A549 (cell line): Measurements from ENCODE around the gene CA10. TPM values are rescaled to one million over a fixed set of nuclear protein-coding genes. Genes with fewer than 3 reads are reported as not detected.

ENCODE experiments used
- ATAC-seq, 2 experiments: fragments of 200-7000 bp in 1 of 2; fragments of >200 bp in 1 of 2; cut with Nextera tagmentation in 1 of 2; cut with Tn5 transposase in 1 of 2; 3 replicates each; pipeline versions ENCODE4 v1.8.0 to v1.9.1; 2018 to 2020; ENCODE audit warnings: mild to moderate bottlenecking in 1 of 2, moderate library complexity in 1 of 2
- CTCF ChIA-PET: fragments of 300-600 bp; sonication (Branson Sonifier 250); formaldehyde crosslinking; extraction: SDS; loops from one replicate; lab custom pipeline; 2021; ENCODE audit warnings: antibody characterized with exemption, inconsistent platforms; lab: Yijun Ruan, JAX
- POLR2A ChIA-PET: fragments of 350-600 bp; formaldehyde crosslinking; extraction: SDS; loops from one replicate; lab custom pipeline; 2021; ENCODE audit warnings: antibody characterized with exemption, inconsistent platforms; lab: Yijun Ruan, JAX
- DNase-seq, 2 experiments: peaks; one replicate each; pipeline versions ENCODE4 v3.0.0 to v3.0.0-alpha.2; 2011 to 2016; ENCODE audit warnings: low read depth in 1 of 2, low spot score in 1 of 2
- FAIRE-seq: peaks from 2 replicates; lab custom pipeline; 2011; peaks lifted over from hg19 to GRCh38; lab: Jason Lieb, UNC
- H3K27ac ChIP-seq, 2 experiments: fragments of >200 bp; sonication (Bioruptor Twin); formaldehyde crosslinking; 3 replicates each; pipeline ENCODE4 v1.5.1; 2016 to 2017
- H3K4me1 ChIP-seq: fragments of >200 bp; sonication (Bioruptor Twin); formaldehyde crosslinking; 3 replicates; pipeline ENCODE4 v1.6.1; 2016
- H3K4me2 ChIP-seq: fragments of >200 bp; sonication (Bioruptor Twin); formaldehyde crosslinking; 3 replicates; pipeline ENCODE4 v1.6.1; 2016
- H3K4me3 ChIP-seq: fragments of >200 bp; sonication (Bioruptor Twin); formaldehyde crosslinking; 3 replicates; pipeline ENCODE4 v1.5.1; 2016
- H3K9me3 ChIP-seq: fragments of >200 bp; sonication (Bioruptor Twin); formaldehyde crosslinking; 3 replicates; pipeline ENCODE4 v1.6.1; 2016
- BHLHE40 ChIP-seq: IDR thresholded peaks from 2 replicates; pipeline ENCODE4 v1.6.1; 2012; ENCODE audit warnings: low read depth, low read length, inconsistent platforms
- CHD2 ChIP-seq: fragments of 150-350 bp; IDR thresholded peaks from 2 replicates; pipeline ENCODE4 v1.6.1; 2014; ENCODE audit warnings: low read length; ENCODE audit not compliant: partially characterized antibody
- CHD4 ChIP-seq: fragments of 200-600 bp; sonication (generic); IDR thresholded peaks from 2 replicates; pipeline ENCODE4 v1.6.1; 2016; ENCODE audit warnings: antibody characterized with exemption, mild to moderate bottlenecking, borderline replicate concordance
- EHF ChIP-seq: fragments of 250-450 bp; sonication (Bioruptor Pico); IDR thresholded peaks from 2 replicates; pipeline ENCODE4 v1.5.0; 2020; ENCODE audit warnings: mild to moderate bottlenecking
- EHMT2 ChIP-seq: fragments of 200-600 bp; sonication (generic); IDR thresholded peaks from 2 replicates; pipeline ENCODE4 v1.6.1; 2016; ENCODE audit warnings: antibody characterized with exemption, low read depth, mild to moderate bottlenecking, moderate library complexity
- ELK1 ChIP-seq: fragments of 150-350 bp; IDR thresholded peaks from 2 replicates; pipeline ENCODE4 v1.6.1; 2014; ENCODE audit warnings: low read depth, mild to moderate bottlenecking, low read length
- HDAC2 ChIP-seq: fragments of 200-600 bp; sonication (generic); IDR thresholded peaks from 2 replicates; pipeline ENCODE4 v1.6.1; 2016
- HEYL ChIP-seq: fragments of 250-450 bp; sonication (Bioruptor Pico); IDR thresholded peaks from 2 replicates; pipeline ENCODE4 v1.8.0; 2021; ENCODE audit warnings: mild to moderate bottlenecking, moderate library complexity
- HMGXB4 ChIP-seq: fragments of 250-450 bp; sonication (Bioruptor Pico); IDR thresholded peaks from 2 replicates; pipeline ENCODE4 v1.5.0; 2021; ENCODE audit warnings: mild to moderate bottlenecking, moderate library complexity, borderline replicate concordance
- HOXA7 ChIP-seq: fragments of 250-450 bp; sonication (Bioruptor Pico); IDR thresholded peaks from 2 replicates; pipeline ENCODE4 v1.5.0; 2020; ENCODE audit warnings: mild to moderate bottlenecking, moderate library complexity
- HOXB13 ChIP-seq: fragments of 250-450 bp; sonication (Bioruptor Pico); IDR thresholded peaks from 2 replicates; pipeline ENCODE4 v1.5.0; 2020; ENCODE audit warnings: low read depth, mild to moderate bottlenecking, moderate library complexity
- JUN ChIP-seq, 2 experiments: fragments of >200 bp; sonication (Bioruptor Twin); formaldehyde crosslinking; IDR thresholded peaks; 2 replicates in 1 of 2; 3 replicates in 1 of 2; pipeline ENCODE4 v1.6.1; 2016 to 2017
- JUNB ChIP-seq: fragments of >200 bp; sonication (Bioruptor Twin); formaldehyde crosslinking; IDR thresholded peaks from 2 replicates; pipeline ENCODE4 v1.6.1; 2016
- MAFK ChIP-seq: fragments of 450-650 bp; IDR thresholded peaks from 2 replicates; pipeline ENCODE4 v1.6.1; 2014; ENCODE audit not compliant: partially characterized antibody
- MAZ ChIP-seq: fragments of 150-350 bp; IDR thresholded peaks from 2 replicates; pipeline ENCODE4 v1.6.1; 2014; ENCODE audit warnings: antibody characterized with exemption, low read depth, low read length, borderline replicate concordance
- NFE2L2 ChIP-seq: fragments of 150-350 bp; conservative IDR thresholded peaks from 2 replicates; pipeline ENCODE4 v1.6.1; 2014; ENCODE audit warnings: low read length
- PBX3 ChIP-seq: IDR thresholded peaks from 2 replicates; pipeline ENCODE4 v1.6.1; 2012
- RARB ChIP-seq: fragments of 250-450 bp; sonication (Bioruptor Pico); IDR thresholded peaks from 2 replicates; pipeline ENCODE4 v1.8.0; 2021; ENCODE audit warnings: mild to moderate bottlenecking, moderate library complexity
- REST ChIP-seq: fragments of 200-600 bp; sonication (generic); IDR thresholded peaks from 2 replicates; pipeline ENCODE4 v1.6.1; 2016; ENCODE audit warnings: antibody characterized with exemption, mild to moderate bottlenecking, moderate library complexity
- ZNF302 ChIP-seq: fragments of 250-450 bp; sonication (Bioruptor Pico); IDR thresholded peaks from 2 replicates; pipeline ENCODE4 v1.9.0; 2021; ENCODE audit warnings: inconsistent platforms, mild to moderate bottlenecking, moderate library complexity
- WGBS: methylation state at CpG from one replicate; pipeline ENCODE4 v1.1.6; 2017; ENCODE audit errors: missing lambda C conversion rate; 5-methylcytosine and 5-hydroxymethylcytosine counted together
- polyA plus RNA-seq, 4 experiments: library from polyadenylated mRNA; depleted of rRNA in 3 of 4; stranded (reverse); fragments of >200 nt; fragmentation: RNase III in 1 of 4; extraction: RNeasy Plus Mini Kit Qiagen cat#74134 plus additional on column Dnase treatment in 1 of 4; gene quantifications; 2 replicates in 3 of 4; 3 replicates in 1 of 4; pipeline ENCODE4 v1.2.3, GENCODE V29; 2011 to 2017
- TF ChIP-seq, protein P1 (sequence below): fragments of >200 bp; sonication (Bioruptor Twin); formaldehyde crosslinking; IDR thresholded peaks from 2 replicates; pipeline ENCODE4 v1.6.1; 2016
- TF ChIP-seq, protein P2 (sequence below): fragments of >200 bp; sonication (Bioruptor Twin); formaldehyde crosslinking; IDR thresholded peaks from 3 replicates; pipeline ENCODE4 v1.5.1; 2016

CA10 gene
- polyA plus RNA-seq, 2 of the 4 experiments (the other 2 are of a cell fraction), result not detected

- no peaks in the 10 kb centered on the region for H3K4me1 ChIP-seq
- 1% methylated on average over 2 of the region's 2 CpGs for WGBS
- H3K4me2 ChIP-seq, result no peak overlapping the region
- H3K9me3 ChIP-seq, result no peaks in the 10 kb centered on the region
- ATAC-seq (no peak), DNase-seq (no peak), FAIRE-seq (no peak)
- no peak overlapping the region for H3K4me3 ChIP-seq
- ChIA-PET POLR2A (no interaction called here), CTCF (no interaction called here)
- TF ChIP-seq JUN (IDR thresholded peaks at IDR 0.05), result no peak
- TF ChIP-seq REST, result no peak
- no peak for TF ChIP-seq HMGXB4 (CRISPR knock-in tag)
- TF ChIP-seq MAZ, result no peak
- no peak for TF ChIP-seq MAFK
- no peak for TF ChIP-seq RARB (CRISPR knock-in tag)
- no peak for TF ChIP-seq CHD4
- no peak for TF ChIP-seq HOXA7 (CRISPR knock-in tag)
- TF ChIP-seq HDAC2, result no peak
- no peak for TF ChIP-seq ZNF302 (CRISPR knock-in tag)
- H3K27ac ChIP-seq, result no peak overlapping the region
These were observed 29.8 kb downstream of the CA10 start for GRCh38 chr17:52128721-52129120.

DNA sequence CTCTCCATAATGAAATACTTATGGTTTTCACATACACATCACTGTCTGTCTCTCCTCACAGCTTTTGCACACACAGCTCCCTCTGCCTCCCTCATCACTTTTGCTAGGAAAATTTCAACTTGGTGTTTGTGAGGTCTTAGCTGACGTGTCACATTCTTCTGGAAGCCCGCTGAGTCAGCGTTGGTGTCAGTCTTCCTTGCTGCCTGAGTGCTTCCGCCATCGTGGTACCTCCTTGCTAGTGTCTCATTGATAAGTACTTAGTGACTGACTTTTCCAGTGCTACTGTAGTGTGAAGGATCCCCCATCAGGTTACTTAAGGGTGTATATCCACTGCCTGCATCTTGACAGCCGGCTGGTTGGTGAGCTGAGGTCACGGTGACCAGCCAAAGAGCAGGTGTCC lies 33.5 kb downstream of the CA10 start:
- Histone ChIP-seq H3K4me2 (no peak overlapping the region), H3K27ac (no peak overlapping the region), H3K4me3 (no peak overlapping the region), H3K9me3 (no peaks in the 10 kb centered on the region), H3K4me1 (no peaks in the 10 kb centered on the region)
- DNase-seq (no peak), ATAC-seq (no peak), FAIRE-seq (no peak)
- POLR2A ChIA-PET, result no interaction called here
- CTCF ChIA-PET, result interaction anchor here (1.3 to 3.1 kb wide), 2 partner anchors 8 to 18 kb away, joined by 5 to 10 read pairs; no protein-coding TSS in a partner anchor
- TF ChIP-seq JUNB (no peak), NFE2L2 (no peak), HDAC2 (no peak), ELK1 (no peak), HEYL (no peak), EHF (CRISPR knock-in tag) (no peak), PBX3 (no peak), BHLHE40 (no peak), EHMT2 (no peak), CHD2 (no peak), HOXB13 (CRISPR knock-in tag) (no peak)
- TF ChIP-seq, protein P1, sequence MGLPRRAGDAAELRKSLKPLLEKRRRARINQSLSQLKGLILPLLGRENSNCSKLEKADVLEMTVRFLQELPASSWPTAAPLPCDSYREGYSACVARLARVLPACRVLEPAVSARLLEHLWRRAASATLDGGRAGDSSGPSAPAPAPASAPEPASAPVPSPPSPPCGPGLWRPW, result no peak
- TF ChIP-seq, protein P2, sequence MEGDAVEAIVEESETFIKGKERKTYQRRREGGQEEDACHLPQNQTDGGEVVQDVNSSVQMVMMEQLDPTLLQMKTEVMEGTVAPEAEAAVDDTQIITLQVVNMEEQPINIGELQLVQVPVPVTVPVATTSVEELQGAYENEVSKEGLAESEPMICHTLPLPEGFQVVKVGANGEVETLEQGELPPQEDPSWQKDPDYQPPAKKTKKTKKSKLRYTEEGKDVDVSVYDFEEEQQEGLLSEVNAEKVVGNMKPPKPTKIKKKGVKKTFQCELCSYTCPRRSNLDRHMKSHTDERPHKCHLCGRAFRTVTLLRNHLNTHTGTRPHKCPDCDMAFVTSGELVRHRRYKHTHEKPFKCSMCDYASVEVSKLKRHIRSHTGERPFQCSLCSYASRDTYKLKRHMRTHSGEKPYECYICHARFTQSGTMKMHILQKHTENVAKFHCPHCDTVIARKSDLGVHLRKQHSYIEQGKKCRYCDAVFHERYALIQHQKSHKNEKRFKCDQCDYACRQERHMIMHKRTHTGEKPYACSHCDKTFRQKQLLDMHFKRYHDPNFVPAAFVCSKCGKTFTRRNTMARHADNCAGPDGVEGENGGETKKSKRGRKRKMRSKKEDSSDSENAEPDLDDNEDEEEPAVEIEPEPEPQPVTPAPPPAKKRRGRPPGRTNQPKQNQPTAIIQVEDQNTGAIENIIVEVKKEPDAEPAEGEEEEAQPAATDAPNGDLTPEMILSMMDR, result no peak
- WGBS, result 14% methylated on average over 7 of the region's 7 CpGs
